Stimulated activated CD4-positive, alpha-beta T cell treated with anti-CD3 and anti-CD28 coated beads, Interleukin-12 subunit alpha, Interleukin-12 subunit beta, amount 100 ng/mL, for 4 hours (primary cell): Measurements from ENCODE around the gene SPATA1.
A peak's percentile ranks its signal among the peaks of the same experiment; 100 is the strongest.
"Not testable (repeated sequence)": the region's sequence is repeated elsewhere in the genome, so short reads cannot be mapped to it uniquely, and the experiment has no call there.

Experiments
- DNase-seq: peaks from one replicate; pipeline ENCODE4 v3.0.0-alpha.2; 2020

The SPATA1 gene

GRCh38 chr1:84506002-84506728 is at the start of gene SPATA1, which contains the start of gene GNG5:
Gene SPATA1, plus strand, starts transcription at chr1:84506386. Its CDS starts 9,974 bp downstream, at chr1:84516360.
Gene GNG5, minus strand, starts transcription at chr1:84506581. Its CDS starts 490 bp downstream, at chr1:84506091.
- peak; percentile 98 for DNase-seq

- no peak for DNase-seq
Measured at GRCh38 chr1:84462118-84462517, 44.1 kb upstream of the SPATA1 start.

DNA sequence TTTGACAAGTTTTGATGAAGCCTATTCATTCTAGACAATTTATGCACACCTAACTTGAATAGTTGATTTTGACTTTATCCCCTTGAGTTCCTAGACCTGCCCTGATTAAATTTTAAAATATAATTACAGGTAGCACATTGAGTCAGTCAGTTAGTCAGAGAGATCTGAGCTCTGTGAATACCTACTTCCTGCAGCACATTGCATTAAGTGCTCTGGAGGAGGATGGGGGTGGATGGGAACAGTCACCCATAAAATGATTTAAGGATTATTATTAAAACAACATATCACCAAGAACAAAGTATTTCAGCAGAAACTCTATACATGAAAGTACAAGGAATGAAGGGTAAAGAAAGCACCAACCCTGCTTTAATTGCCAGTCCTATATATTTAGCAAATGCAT is 38.9 kb upstream of the SPATA1 start:
- no peak for DNase-seq

- DNase-seq: no peak
Measured at GRCh38 chr1:84476225-84476624, 30.0 kb upstream of the SPATA1 start.

- DNase-seq: peak; percentile 71
Measured at GRCh38 chr1:84478876-84479868, 27.0 kb upstream of the SPATA1 start, which contains the start of gene RPF1. Gene RPF1, plus strand, starts transcription at chr1:84479266. Its CDS starts 16 bp downstream, at chr1:84479282.

GRCh38 chr1:84479998-84480397 is 26.2 kb upstream of the SPATA1 start:
- DNase-seq: no peak

GRCh38 chr1:84480650-84481049 is 25.5 kb upstream of the SPATA1 start:
- no peak for DNase-seq

- DNase-seq: no peak
Measured at GRCh38 chr1:84481317-84481716, 24.9 kb upstream of the SPATA1 start.

GRCh38 chr1:84488107-84488506 is 18.1 kb upstream of the SPATA1 start:
- no peak for DNase-seq

GRCh38 chr1:84489766-84490165 is 16.4 kb upstream of the SPATA1 start:
- DNase-seq: no peak

DNA sequence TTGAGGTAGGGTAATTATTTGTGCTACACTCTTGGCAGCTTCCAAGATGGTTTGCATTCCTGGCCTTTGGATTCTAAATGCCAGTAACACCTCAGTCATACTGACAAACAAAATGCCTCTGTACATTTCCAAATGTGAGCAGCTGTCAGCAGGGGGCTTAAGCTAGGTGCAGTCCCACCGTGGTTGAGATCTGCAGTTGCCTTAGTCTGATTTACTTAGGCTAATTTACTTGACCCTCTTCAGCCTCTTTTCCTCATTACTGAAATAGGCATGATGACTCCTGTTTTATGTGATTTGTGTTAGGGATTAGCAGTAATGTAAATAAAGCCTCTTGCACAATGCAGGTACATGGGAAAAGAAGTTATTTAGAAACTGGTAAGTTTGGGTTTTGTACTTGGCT is 13.5 kb upstream of the SPATA1 start:
- no peak for DNase-seq

GRCh38 chr1:84493747-84494146 is 12.4 kb upstream of the SPATA1 start:
- DNase-seq: no peak

DNA sequence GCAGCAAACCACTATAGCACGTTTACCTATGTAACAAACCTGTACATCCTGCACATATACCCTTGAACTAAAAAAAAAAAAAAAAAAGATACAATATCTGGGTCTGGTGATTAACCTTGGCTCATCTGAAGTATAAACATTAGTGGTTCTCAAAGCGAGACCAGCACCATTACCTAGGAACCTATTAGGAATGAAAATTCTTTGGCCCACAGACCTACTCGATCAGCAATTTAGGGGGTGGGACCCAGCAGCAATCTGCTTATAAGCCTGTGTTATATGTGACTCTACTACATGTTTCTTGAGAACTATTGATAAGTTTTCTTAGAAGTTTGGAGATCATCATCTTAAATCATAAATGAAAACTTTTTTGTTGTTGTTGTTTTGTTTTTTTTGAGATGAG is 9.7 kb upstream of the SPATA1 start:
- no peak for DNase-seq

GRCh38 chr1:84497631-84498275 is 8.4 kb upstream of the SPATA1 start:
- no peak for DNase-seq

- no peak for DNase-seq
Measured at GRCh38 chr1:84502927-84503326, 3.3 kb upstream of the SPATA1 start.

- DNase-seq: no peak
Measured at GRCh38 chr1:84504580-84505492, 1.4 kb upstream of the SPATA1 start.

DNA sequence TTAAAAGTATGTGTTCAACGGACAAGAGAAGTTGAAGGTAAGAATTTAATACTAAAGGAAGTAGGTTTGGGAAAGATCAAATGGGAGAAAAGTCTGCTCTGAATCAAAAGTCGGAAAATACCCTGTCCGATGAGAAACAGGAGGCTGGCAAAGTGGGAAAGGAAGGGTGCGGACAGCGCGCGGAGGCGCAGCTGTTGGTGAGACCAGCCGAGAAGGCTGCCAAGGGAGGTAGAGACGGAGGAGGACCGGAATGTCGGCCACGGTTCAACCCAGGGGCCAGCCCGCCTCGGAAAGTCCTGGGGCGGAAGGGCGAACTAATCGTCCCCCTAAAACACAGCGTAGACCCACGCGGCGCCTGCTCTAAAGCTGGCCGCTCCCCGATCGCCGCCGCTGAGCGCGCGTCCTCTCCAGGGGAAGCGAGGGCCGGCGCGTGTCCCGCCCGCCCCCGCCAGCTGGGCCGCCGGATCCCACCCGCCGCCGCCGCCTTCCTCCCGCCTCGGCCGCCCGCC is 639 bp upstream of the SPATA1 start:
- DNase-seq: no peak

GRCh38 chr1:84506729-84507453 is 705 bp downstream of the SPATA1 start:
- no peak for DNase-seq

DNA sequence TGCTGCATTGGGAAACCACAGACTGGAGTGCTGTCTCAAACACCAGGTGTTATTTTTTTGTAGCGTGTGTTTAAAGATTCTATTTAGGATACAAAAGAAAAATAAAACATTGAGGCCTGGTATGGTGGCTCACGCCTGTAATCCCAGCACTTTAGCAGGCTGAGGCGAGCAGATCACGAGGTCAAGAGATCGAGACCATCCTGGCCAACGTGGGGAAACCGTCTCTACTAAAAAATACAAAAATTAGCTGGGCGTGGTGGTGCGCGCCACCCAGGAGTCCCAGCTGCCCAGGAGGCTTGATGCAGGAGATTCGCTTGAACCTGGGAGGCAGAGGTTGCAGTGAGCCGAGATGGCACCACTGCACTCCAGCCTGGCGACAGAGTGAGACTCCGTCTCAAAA is 1.7 kb downstream of the SPATA1 start:
- not testable (repeated sequence) for DNase-seq

DNA sequence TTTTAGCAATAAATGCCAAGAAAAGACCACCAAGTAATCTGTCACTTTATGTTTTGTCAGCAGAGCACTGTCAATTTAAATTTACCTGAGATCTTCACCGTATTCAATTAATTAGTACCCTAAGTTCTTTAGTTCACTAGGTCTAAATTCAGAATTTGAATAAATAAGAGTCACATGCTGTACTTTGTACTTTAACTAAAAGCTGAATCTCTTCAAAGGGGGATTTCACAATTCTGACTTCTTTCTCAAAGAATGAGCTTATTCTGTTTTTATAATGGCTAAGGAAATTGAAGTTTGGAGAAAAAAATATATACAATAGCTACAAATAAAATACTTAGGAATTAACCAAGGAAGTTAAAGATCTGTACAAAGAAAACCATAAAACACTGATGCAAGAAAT is 2.3 kb downstream of the SPATA1 start:
- no peak for DNase-seq

GRCh38 chr1:84509029-84509428 is 2.8 kb downstream of the SPATA1 start:
- DNase-seq: no peak
